Right atrium auricular region (tissue), 2 donors: ENCODE results near the gene FERD3L. TPM values are rescaled to one million over a fixed set of nuclear protein-coding genes. Genes with fewer than 3 reads are reported as not detected.

Experiments used
- DNase-seq: peaks from one replicate; pipeline ENCODE4 v3.0.0-alpha.2; 2019; ENCODE audit warnings: low spot score
- H3K27ac ChIP-seq, 2 donors: fragments of 200-600 bp; sonication (generic); 1 replicate in 1 of 2; 2 replicates in 1 of 2; pipeline ENCODE4 v1.5.1; 2016 to 2019
- H3K27me3 ChIP-seq, 2 donors: fragments of 200-600 bp; sonication (generic); one replicate each; pipeline versions ENCODE4 v1.5.1 to v1.6.0; 2017 to 2019
- H3K36me3 ChIP-seq: fragments of 200-600 bp; sonication (generic); one replicate; pipeline ENCODE4 v1.5.1; 2016
- H3K4me1 ChIP-seq, 2 donors: fragments of 200-600 bp; sonication (generic); one replicate each; pipeline versions ENCODE4 v1.5.1 to v1.6.0; 2017 to 2019
- H3K4me3 ChIP-seq, 2 donors: fragments of 200-600 bp; sonication (generic); 1 replicate in 1 of 2; 2 replicates in 1 of 2; pipeline ENCODE4 v1.5.1; 2017 to 2019; ENCODE audit warnings: mild to moderate bottlenecking in 1 of 2, moderate library complexity in 1 of 2
- H3K9me3 ChIP-seq, 2 donors: fragments of 200-600 bp; sonication (generic); one replicate each; pipeline ENCODE4 v1.5.1; 2019
- CTCF ChIP-seq, 2 donors: fragments of 200-600 bp; sonication (generic); IDR thresholded peaks; one replicate each; pipeline ENCODE4 v1.5.1; 2019; ENCODE audit warnings: antibody characterized with exemption in 2 of 2
- total RNA-seq, 2 donors: library from RNA; depleted of rRNA; stranded (reverse); fragments of >200 nt; gene quantifications; one replicate each; pipeline ENCODE4 v1.1.0, GENCODE V29; 2016

The FERD3L gene
- total RNA-seq, 2 donors from 2014 or later = not detected

GRCh38 chr7:19161671-19162070 lies 16.4 kb upstream of the FERD3L start:
- H3K36me3 ChIP-seq = no peaks in the 10 kb centered on the region
- TF ChIP-seq CTCF (IDR thresholded peaks at IDR 0.05) = no peak
- no peaks in the 10 kb centered on the region for H3K4me1 ChIP-seq
- H3K4me3 ChIP-seq = no peak overlapping the region
- H3K27me3 ChIP-seq = no peaks in the 10 kb centered on the region
- H3K9me3 ChIP-seq = no peaks in the 10 kb centered on the region
- no peak overlapping the region for H3K27ac ChIP-seq
- no peak for DNase-seq

GRCh38 chr7:19146699-19147098 lies 1.5 kb upstream of the FERD3L start:
- H3K4me3 ChIP-seq = no peak overlapping the region

GRCh38 chr7:19145434-19146115 lies 354 bp upstream of the FERD3L start:
- no peak for TF ChIP-seq CTCF (IDR thresholded peaks at IDR 0.05)
- Histone ChIP-seq H3K27me3 (peaks cover 3 to 5% of the 10 kb centered on the region in 2 donors), H3K4me3 (no peak overlapping the region), H3K4me1 (peaks cover 0 to 14% of the 10 kb centered on the region in 2 donors), H3K9me3 (no peaks in the 10 kb centered on the region), H3K27ac (no peak overlapping the region), H3K36me3 (no peaks in the 10 kb centered on the region)
- no peak for DNase-seq

More at GRCh38 chr7:19146699-19147098, 1.5 kb upstream of the FERD3L start:
- no peak for DNase-seq
- TF ChIP-seq CTCF (IDR thresholded peaks at IDR 0.05) = no peak
- Histone ChIP-seq H3K36me3 (no peaks in the 10 kb centered on the region), H3K4me1 (peaks cover 0 to 14% of the 10 kb centered on the region in 2 donors), H3K27me3 (peaks cover 3 to 5% of the 10 kb centered on the region in 2 donors), H3K27ac (no peak overlapping the region), H3K9me3 (no peaks in the 10 kb centered on the region)

- Histone ChIP-seq H3K9me3 (no peaks in the 10 kb centered on the region), H3K27ac (no peak overlapping the region), H3K4me3 (peak overlapping the region in 1 of 2 donors; percentile 32), H3K36me3 (no peaks in the 10 kb centered on the region), H3K27me3 (peaks cover 3 to 5% of the 10 kb centered on the region in 2 donors), H3K4me1 (peaks cover 0 to 14% of the 10 kb centered on the region in 2 donors)
- no peak for TF ChIP-seq CTCF (IDR thresholded peaks at IDR 0.05)
- DNase-seq = no peak
These were observed 1.2 kb downstream of the FERD3L start for GRCh38 chr7:19143881-19144574.

GRCh38 chr7:19139706-19140327 lies 5.4 kb downstream of the FERD3L start:
- Histone ChIP-seq H3K27me3 (peaks cover 0 to 5% of the 10 kb centered on the region in 2 donors), H3K27ac (no peak overlapping the region), H3K9me3 (no peaks in the 10 kb centered on the region), H3K36me3 (no peaks in the 10 kb centered on the region), H3K4me3 (no peak overlapping the region), H3K4me1 (peaks cover 0 to 9% of the 10 kb centered on the region in 2 donors)
- TF ChIP-seq CTCF (IDR thresholded peaks at IDR 0.05) = no peak
- no peak for DNase-seq
